Right atrium auricular region (tissue), 2 donors: Measurements from ENCODE around the gene HES4. TPM values are rescaled to one million over a fixed set of nuclear protein-coding genes. Genes with fewer than 3 reads are reported as not detected.
"Not testable (repeated sequence)": the region's sequence is repeated elsewhere in the genome, so short reads cannot be mapped to it uniquely, and the experiment has no call there.

Experiments
- DNase-seq: peaks from one replicate; pipeline ENCODE4 v3.0.0-alpha.2; 2019; ENCODE audit warnings: low spot score
- H3K27ac ChIP-seq, 2 donors: fragments of 200-600 bp; sonication (generic); 1 replicate in 1 of 2; 2 replicates in 1 of 2; pipeline ENCODE4 v1.5.1; 2016 to 2019
- H3K27me3 ChIP-seq, 2 donors: fragments of 200-600 bp; sonication (generic); one replicate each; pipeline versions ENCODE4 v1.5.1 to v1.6.0; 2017 to 2019
- H3K36me3 ChIP-seq: fragments of 200-600 bp; sonication (generic); one replicate; pipeline ENCODE4 v1.5.1; 2016
- H3K4me1 ChIP-seq, 2 donors: fragments of 200-600 bp; sonication (generic); one replicate each; pipeline versions ENCODE4 v1.5.1 to v1.6.0; 2017 to 2019
- H3K4me3 ChIP-seq, 2 donors: fragments of 200-600 bp; sonication (generic); 1 replicate in 1 of 2; 2 replicates in 1 of 2; pipeline ENCODE4 v1.5.1; 2017 to 2019; ENCODE audit warnings: mild to moderate bottlenecking in 1 of 2, moderate library complexity in 1 of 2
- H3K9me3 ChIP-seq, 2 donors: fragments of 200-600 bp; sonication (generic); one replicate each; pipeline ENCODE4 v1.5.1; 2019
- CTCF ChIP-seq, 2 donors: fragments of 200-600 bp; sonication (generic); IDR thresholded peaks; one replicate each; pipeline ENCODE4 v1.5.1; 2019; ENCODE audit warnings: antibody characterized with exemption in 2 of 2
- total RNA-seq, 2 donors: library from RNA; depleted of rRNA; stranded (reverse); fragments of >200 nt; gene quantifications; one replicate each; pipeline ENCODE4 v1.1.0, GENCODE V29; 2016

HES4 gene
- total RNA-seq, 2 donors from 2014 or later: 31.8 to 68.4 TPM

DNA sequence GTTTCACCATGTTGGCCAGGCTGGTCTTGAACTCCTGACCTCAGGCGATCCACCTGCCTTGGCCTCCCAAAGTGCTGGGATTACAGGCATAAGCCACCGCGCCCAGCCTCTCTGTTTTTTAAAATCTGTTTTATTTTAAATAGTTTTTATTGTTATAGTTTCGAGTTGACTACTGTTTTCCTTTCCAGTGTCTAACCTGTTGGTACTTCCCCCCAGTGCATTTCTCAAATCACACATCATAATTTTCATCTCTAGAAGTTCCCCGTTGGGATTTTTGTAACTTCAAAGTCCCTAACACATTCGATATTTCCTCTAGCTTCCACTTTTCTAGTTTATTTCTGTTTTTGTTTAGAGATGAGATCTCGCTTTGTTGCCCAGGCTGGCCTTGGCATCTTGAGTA, 7.5 kb downstream of the HES4 start:
- TF ChIP-seq CTCF (IDR thresholded peaks at IDR 0.05): no peak
- DNase-seq: no peak

DNA sequence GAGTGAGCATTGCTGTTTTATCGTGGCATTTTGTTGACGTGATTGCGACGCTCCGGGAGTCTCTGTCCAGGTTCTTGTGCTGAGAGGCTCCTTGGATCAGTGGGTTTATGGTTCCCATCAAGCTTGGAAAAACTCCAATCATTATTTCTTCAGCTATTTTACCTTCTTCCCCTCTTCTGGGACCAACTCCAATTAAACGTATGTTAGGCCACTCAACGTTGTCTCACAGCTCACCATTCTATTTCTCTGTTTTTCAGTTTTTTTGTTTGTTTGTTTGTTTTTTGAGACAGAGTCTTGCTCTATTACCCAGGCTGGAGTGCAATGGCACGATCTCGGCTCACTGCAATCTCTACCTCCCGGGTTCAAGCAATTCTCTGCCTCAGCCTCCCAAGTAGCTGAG, 8.0 kb downstream of the HES4 start:
- Histone ChIP-seq H3K4me1 (no peaks in the 10 kb centered on the region), H3K27ac (no peak overlapping the region)
- TF ChIP-seq CTCF (IDR thresholded peaks at IDR 0.05): no peak

More for the DNA sequence above, 7.5 kb downstream of the HES4 start:
- Histone ChIP-seq H3K4me3 (no peak overlapping the region), H3K36me3 (no peaks in the 10 kb centered on the region), H3K9me3 (peaks cover 0 to 11% of the 10 kb centered on the region in 2 donors), H3K27ac (no peak overlapping the region), H3K4me1 (no peaks in the 10 kb centered on the region), H3K27me3 (no peaks in the 10 kb centered on the region)

GRCh38 chr1:991275-991674, 8.6 kb downstream of the HES4 start:
- peaks cover 0 to 11% of the 10 kb centered on the region in 2 donors for H3K9me3 ChIP-seq
- not testable (repeated sequence) for H3K27me3 ChIP-seq, H3K4me3 ChIP-seq, H3K36me3 ChIP-seq, H3K4me1 ChIP-seq, H3K27ac ChIP-seq, DNase-seq

More for the DNA sequence above, 8.0 kb downstream of the HES4 start:
- Histone ChIP-seq H3K4me3 (no peak overlapping the region), H3K36me3 (no peaks in the 10 kb centered on the region), H3K27me3 (no peaks in the 10 kb centered on the region), H3K9me3 (peaks cover 0 to 11% of the 10 kb centered on the region in 2 donors)
- DNase-seq: no peak

DNA sequence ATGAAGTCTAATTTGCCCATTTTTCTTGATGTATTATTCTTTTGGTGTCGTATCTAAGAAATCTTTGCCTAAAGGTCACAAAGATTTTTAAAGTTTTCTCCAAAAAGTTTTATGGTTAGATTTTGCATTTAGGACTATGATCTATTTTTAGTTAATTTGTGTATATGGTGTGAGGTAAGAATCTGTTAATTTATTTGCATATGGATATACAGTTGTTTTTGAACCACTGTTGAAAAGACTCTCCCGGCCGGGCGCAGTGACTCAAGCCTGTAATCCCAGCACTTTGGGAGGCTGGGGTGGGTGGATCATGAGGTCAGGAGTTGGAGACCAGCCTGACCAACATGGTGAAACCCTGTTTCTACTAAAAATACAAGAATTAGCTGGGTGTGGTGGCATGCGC, 11.8 kb downstream of the HES4 start:
- not testable (repeated sequence) for DNase-seq, H3K36me3 ChIP-seq, H3K4me3 ChIP-seq, H3K27ac ChIP-seq, H3K27me3 ChIP-seq, H3K4me1 ChIP-seq
- H3K9me3 ChIP-seq: peaks cover 0 to 11% of the 10 kb centered on the region in 2 donors

DNA sequence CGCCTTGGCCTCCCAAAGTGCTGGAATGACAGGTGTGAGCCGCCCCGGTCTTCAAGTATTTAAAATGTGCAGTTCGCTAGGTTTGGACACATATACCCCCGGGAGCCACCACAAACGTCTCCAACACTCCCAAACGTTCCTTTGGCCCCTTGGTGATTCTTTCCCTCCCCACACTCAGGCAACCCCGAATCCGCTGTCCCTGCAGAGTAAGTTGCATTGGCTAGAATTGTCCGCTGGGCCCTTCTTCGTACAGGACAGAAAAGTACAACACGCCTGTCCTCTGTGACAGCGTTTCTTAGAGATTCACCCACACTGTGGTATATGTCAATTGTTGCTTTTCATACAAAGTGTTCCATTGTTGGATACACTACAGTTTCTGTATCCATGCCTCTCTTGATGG, 14.8 kb downstream of the HES4 start:
- TF ChIP-seq CTCF (IDR thresholded peaks at IDR 0.05): no peak
- Histone ChIP-seq H3K36me3 (no peaks in the 10 kb centered on the region), H3K4me3 (no peak overlapping the region), H3K4me1 (peaks cover 0 to 23% of the 10 kb centered on the region in 2 donors), H3K27ac (no peak overlapping the region), H3K27me3 (no peaks in the 10 kb centered on the region), H3K9me3 (no peaks in the 10 kb centered on the region)
- DNase-seq: no peak

- peak overlapping the region in 1 of 2 donors; percentile 91 for H3K27ac ChIP-seq
These were observed 15.5 kb downstream of the HES4 start for GRCh38 chr1:984476-984814.

More at GRCh38 chr1:984476-984814, 15.5 kb downstream of the HES4 start:
- no peaks in the 10 kb centered on the region for H3K9me3 ChIP-seq
- peak overlapping the region in 1 of 2 donors; percentile 25 for H3K4me3 ChIP-seq
- DNase-seq: no peak
- peaks cover 0 to 30% of the 10 kb centered on the region in 2 donors for H3K4me1 ChIP-seq
- H3K36me3 ChIP-seq: peaks cover 4% of the 10 kb centered on the region
- TF ChIP-seq CTCF (IDR thresholded peaks at IDR 0.05): peak; percentile 5 to 6
- no peaks in the 10 kb centered on the region for H3K27me3 ChIP-seq
